Measurements from ENCODE around the gene CBX2. TPM values are rescaled to one million over a fixed set of nuclear protein-coding genes. Genes with fewer than 3 reads are reported as not detected.

The CBX2 gene
- polyA plus RNA-seq, 1 of the 3 experiments (the other 2 are of a cell fraction) = 22.4 TPM

DNA sequence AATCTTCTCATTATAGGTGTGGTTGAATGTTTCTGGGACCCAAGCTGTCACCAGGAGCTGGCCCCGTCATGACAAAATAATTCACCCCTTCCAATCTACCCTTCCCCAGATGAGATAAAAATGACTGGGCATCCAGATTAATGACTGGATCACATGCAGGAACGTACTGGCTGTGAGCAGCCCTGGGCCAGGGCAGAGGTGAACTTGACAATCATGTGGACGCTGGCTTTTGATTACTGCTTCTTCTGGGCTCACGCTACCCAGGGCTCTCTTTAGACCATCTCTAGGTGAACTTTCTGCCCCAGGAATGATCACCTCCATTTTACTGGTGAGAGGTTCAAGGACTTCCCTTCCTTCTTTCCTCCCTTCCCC is 43.0 kb downstream of the CBX2 start:
- H3K27ac ChIP-seq (ENCODE audit: low read depth in 2 of 2, low read length in 1 of 2) = no peak overlapping the region
- no peaks in the 10 kb centered on the region for H3K9me2 ChIP-seq
- ChIA-PET POLR2A (no interaction called here), CTCF (interaction anchor here (1.0 to 5.5 kb wide), 6 partner anchors 10 to 112 kb away, joined by 3 to 43 read pairs (median 7); no protein-coding TSS in a partner anchor)
- H3K27me3 ChIP-seq (ENCODE audit: insufficient read depth) = no peaks in the 10 kb centered on the region
- H3K36me3 ChIP-seq (replicated peaks in 1 of 2; ENCODE audit: control insufficient read depth in 1 of 2, insufficient read depth in 2 of 2, low read length in 1 of 2) = no peaks in the 10 kb centered on the region
- H4K20me1 ChIP-seq (ENCODE audit: insufficient read depth) = no peaks in the 10 kb centered on the region
- H3K4me2 ChIP-seq = no peak overlapping the region
- TF ChIP-seq, protein P1, sequence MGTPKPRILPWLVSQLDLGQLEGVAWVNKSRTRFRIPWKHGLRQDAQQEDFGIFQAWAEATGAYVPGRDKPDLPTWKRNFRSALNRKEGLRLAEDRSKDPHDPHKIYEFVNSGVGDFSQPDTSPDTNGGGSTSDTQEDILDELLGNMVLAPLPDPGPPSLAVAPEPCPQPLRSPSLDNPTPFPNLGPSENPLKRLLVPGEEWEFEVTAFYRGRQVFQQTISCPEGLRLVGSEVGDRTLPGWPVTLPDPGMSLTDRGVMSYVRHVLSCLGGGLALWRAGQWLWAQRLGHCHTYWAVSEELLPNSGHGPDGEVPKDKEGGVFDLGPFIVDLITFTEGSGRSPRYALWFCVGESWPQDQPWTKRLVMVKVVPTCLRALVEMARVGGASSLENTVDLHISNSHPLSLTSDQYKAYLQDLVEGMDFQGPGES (IDR thresholded peaks at IDR 0.05; ENCODE audit: low read depth, low read length) = no peak
- TF ChIP-seq SMC3 (IDR thresholded peaks at IDR 0.05; ENCODE audit: low read depth, low read length) = no peak
- no peak for TF ChIP-seq RCOR1 (IDR thresholded peaks at IDR 0.05; ENCODE audit: low read length)
- no peak for TF ChIP-seq USF1 (IDR thresholded peaks at IDR 0.05; ENCODE audit: borderline replicate concordance, low read depth)
- TF ChIP-seq, protein P2, sequence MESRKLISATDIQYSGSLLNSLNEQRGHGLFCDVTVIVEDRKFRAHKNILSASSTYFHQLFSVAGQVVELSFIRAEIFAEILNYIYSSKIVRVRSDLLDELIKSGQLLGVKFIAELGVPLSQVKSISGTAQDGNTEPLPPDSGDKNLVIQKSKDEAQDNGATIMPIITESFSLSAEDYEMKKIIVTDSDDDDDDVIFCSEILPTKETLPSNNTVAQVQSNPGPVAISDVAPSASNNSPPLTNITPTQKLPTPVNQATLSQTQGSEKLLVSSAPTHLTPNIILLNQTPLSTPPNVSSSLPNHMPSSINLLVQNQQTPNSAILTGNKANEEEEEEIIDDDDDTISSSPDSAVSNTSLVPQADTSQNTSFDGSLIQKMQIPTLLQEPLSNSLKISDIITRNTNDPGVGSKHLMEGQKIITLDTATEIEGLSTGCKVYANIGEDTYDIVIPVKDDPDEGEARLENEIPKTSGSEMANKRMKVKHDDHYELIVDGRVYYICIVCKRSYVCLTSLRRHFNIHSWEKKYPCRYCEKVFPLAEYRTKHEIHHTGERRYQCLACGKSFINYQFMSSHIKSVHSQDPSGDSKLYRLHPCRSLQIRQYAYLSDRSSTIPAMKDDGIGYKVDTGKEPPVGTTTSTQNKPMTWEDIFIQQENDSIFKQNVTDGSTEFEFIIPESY (IDR thresholded peaks at IDR 0.05; ENCODE audit: borderline replicate concordance, low read depth) = no peak
- no peak for TF ChIP-seq FOSL2 (IDR thresholded peaks at IDR 0.05; ENCODE audit: borderline replicate concordance, low read depth)
- no peak for TF ChIP-seq MXI1 (IDR thresholded peaks at IDR 0.05; ENCODE audit: low read depth, low read length)
- TF ChIP-seq GATA2 (CRISPR knock-in tag; IDR thresholded peaks at IDR 0.05) = no peak
- no peak for TF ChIP-seq SIN3A (IDR thresholded peaks at IDR 0.05; ENCODE audit: borderline replicate concordance, low read depth, low read length)
- no peak for TF ChIP-seq TCF12 (IDR thresholded peaks at IDR 0.05)
- no peak for TF ChIP-seq MAX (IDR thresholded peaks at IDR 0.05; ENCODE audit: low read depth)
- no peak for TF ChIP-seq NRF1 (IDR thresholded peaks at IDR 0.05; ENCODE audit: low read depth, low read length)
- no peak for TF ChIP-seq JUND (IDR thresholded peaks at IDR 0.05)
- TF ChIP-seq, protein P3, sequence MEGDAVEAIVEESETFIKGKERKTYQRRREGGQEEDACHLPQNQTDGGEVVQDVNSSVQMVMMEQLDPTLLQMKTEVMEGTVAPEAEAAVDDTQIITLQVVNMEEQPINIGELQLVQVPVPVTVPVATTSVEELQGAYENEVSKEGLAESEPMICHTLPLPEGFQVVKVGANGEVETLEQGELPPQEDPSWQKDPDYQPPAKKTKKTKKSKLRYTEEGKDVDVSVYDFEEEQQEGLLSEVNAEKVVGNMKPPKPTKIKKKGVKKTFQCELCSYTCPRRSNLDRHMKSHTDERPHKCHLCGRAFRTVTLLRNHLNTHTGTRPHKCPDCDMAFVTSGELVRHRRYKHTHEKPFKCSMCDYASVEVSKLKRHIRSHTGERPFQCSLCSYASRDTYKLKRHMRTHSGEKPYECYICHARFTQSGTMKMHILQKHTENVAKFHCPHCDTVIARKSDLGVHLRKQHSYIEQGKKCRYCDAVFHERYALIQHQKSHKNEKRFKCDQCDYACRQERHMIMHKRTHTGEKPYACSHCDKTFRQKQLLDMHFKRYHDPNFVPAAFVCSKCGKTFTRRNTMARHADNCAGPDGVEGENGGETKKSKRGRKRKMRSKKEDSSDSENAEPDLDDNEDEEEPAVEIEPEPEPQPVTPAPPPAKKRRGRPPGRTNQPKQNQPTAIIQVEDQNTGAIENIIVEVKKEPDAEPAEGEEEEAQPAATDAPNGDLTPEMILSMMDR (IDR thresholded peaks at IDR 0.05) = no peak
- TF ChIP-seq MEF2A (IDR thresholded peaks at IDR 0.05; ENCODE audit: borderline replicate concordance, low read depth) = no peak
- H3K4me1 ChIP-seq (ENCODE audit: control insufficient read depth in 1 of 2, insufficient read depth in 2 of 2, low read depth in 1 of 2, low read length in 1 of 2) = no peaks in the 10 kb centered on the region
- no peaks in the 10 kb centered on the region for H3F3A ChIP-seq (replicated peaks; ENCODE audit: insufficient read depth)
- no peak overlapping the region for H3K9ac ChIP-seq
- no peaks in the 10 kb centered on the region for H3K9me3 ChIP-seq
- WGBS (ENCODE audit: low lambda C conversion rate) = 95% methylated on average over 4 of the region's 4 CpGs
- no peaks in the 10 kb centered on the region for H3K79me2 ChIP-seq (ENCODE audit: insufficient read depth)
- DNase-seq = no peak
- no peak overlapping the region for H2AFZ ChIP-seq (ENCODE audit: low read depth)
- no peak overlapping the region for H3K4me3 ChIP-seq (ENCODE audit: low read depth in 2 of 2, low read length in 1 of 2)

Measured in SK-N-SH (cell line).